SH-SY5Y (cell line): ENCODE results near the gene NXPH1.

Source experiments
- GATA2 ChIP-seq: IDR thresholded peaks from 2 replicates; pipeline ENCODE4 v1.6.1; 2011; ENCODE audit warnings: mild to moderate bottlenecking, low read depth, low read length
- GATA3 ChIP-seq: IDR thresholded peaks from 2 replicates; pipeline ENCODE4 v1.6.1; 2011; ENCODE audit warnings: low read depth, mild to moderate bottlenecking, low read length, moderate library complexity

- no peak for TF ChIP-seq GATA2
- no peak for TF ChIP-seq GATA3
Measured at GRCh38 chr7:8436965-8437364, 3.6 kb downstream of the NXPH1 start.
